Vagina (tissue), 2 donors: ENCODE measurements around the gene NUDT8.

ENCODE experiments used
- POLR2A ChIP-seq, 2 donors: fragments of 450-650 bp; IDR thresholded peaks; one replicate each; pipeline ENCODE4 v1.6.1; 2017; ENCODE audit warnings: antibody characterized with exemption in 2 of 2, mild to moderate bottlenecking in 2 of 2, moderate library complexity in 2 of 2
- POLR2AphosphoS5 ChIP-seq, 2 donors: sonication (generic); formaldehyde crosslinking; IDR thresholded peaks; one replicate each; pipeline ENCODE4 v1.9.0; 2017; ENCODE audit warnings: antibody characterized with exemption in 2 of 2, mild to moderate bottlenecking in 2 of 2, low read depth in 1 of 2; ENCODE audit not compliant: insufficient read depth in 1 of 2
- TF ChIP-seq, protein P1 (sequence below), 3 experiments: fragments of 450-650 bp in 2 of 3; fragments of 200-600 bp in 1 of 3; sonication (generic) in 1 of 3; IDR thresholded peaks; one replicate each; pipeline ENCODE4 v1.5.1; 2017 to 2019; ENCODE audit warnings: antibody characterized with exemption in 3 of 3, mild to moderate bottlenecking in 2 of 3, moderate library complexity in 2 of 3

DNA sequence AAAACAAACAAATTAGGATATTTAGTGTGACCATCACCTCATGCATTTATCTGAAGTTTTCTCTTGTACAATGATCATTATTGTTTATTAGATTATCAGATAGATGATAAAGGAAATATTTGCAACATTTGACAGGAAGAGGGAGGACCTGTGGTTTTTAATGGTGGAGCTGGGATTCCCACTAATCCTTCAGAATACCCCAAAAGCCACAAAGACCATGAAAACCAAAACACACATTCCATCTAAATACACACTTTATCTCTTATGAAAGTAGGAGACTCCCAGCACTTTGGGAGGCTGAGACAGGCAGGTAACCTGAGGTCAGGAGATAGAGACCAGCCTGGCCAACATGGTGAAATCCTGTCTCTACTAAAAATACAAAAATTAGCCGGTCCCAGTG lies 30.6 kb downstream of the NUDT8 start:
- TF ChIP-seq POLR2AphosphoS5 (IDR thresholded peaks at IDR 0.05; ENCODE audit: insufficient read depth in 1 of 2, low read depth in 1 of 2), result no peak
- TF ChIP-seq, protein P1, sequence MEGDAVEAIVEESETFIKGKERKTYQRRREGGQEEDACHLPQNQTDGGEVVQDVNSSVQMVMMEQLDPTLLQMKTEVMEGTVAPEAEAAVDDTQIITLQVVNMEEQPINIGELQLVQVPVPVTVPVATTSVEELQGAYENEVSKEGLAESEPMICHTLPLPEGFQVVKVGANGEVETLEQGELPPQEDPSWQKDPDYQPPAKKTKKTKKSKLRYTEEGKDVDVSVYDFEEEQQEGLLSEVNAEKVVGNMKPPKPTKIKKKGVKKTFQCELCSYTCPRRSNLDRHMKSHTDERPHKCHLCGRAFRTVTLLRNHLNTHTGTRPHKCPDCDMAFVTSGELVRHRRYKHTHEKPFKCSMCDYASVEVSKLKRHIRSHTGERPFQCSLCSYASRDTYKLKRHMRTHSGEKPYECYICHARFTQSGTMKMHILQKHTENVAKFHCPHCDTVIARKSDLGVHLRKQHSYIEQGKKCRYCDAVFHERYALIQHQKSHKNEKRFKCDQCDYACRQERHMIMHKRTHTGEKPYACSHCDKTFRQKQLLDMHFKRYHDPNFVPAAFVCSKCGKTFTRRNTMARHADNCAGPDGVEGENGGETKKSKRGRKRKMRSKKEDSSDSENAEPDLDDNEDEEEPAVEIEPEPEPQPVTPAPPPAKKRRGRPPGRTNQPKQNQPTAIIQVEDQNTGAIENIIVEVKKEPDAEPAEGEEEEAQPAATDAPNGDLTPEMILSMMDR (IDR thresholded peaks at IDR 0.05), result no peak
- TF ChIP-seq POLR2A (IDR thresholded peaks at IDR 0.05), result no peak
